VCaP (cell line): ENCODE data around the gene UBE3B.
A peak's percentile ranks its signal among the peaks of the same experiment; 100 is the strongest.

Source experiments
- H3K27ac ChIP-seq: fragments of 450-650 bp; 2 replicates; pipeline ENCODE4 v1.5.1; 2017
- CTCF ChIP-seq: fragments of 450-650 bp; conservative IDR thresholded peaks from 2 replicates; pipeline ENCODE4 v1.5.1; 2017; ENCODE audit warnings: mild to moderate bottlenecking, moderate library complexity

UBE3B gene

GRCh38 chr12:109580272-109580671 is 102.8 kb downstream of the UBE3B start:
- TF ChIP-seq CTCF: no peak
- no peak overlapping the region for H3K27ac ChIP-seq

- no peak for TF ChIP-seq CTCF
- H3K27ac ChIP-seq: no peak overlapping the region
Observed at GRCh38 chr12:109580684-109581333, 103.4 kb downstream of the UBE3B start.

DNA sequence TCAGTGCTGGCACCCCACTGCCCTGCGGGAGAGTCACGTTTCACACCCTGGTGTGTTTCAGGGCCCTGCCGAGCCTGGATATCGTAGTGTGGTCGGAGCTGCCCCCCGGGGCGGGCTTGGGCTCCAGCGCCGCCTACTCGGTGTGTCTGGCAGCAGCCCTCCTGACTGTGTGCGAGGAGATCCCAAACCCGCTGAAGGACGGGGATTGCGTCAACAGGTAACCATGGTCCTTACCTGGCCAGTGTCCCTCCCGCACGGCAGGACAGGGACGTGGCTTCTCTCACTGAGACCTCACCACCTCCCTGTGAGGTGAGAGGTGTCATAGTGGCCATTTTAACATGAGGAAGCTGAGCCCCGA is 103.9 kb downstream of the UBE3B start:
- H3K27ac ChIP-seq: no peak overlapping the region
- no peak for TF ChIP-seq CTCF

DNA sequence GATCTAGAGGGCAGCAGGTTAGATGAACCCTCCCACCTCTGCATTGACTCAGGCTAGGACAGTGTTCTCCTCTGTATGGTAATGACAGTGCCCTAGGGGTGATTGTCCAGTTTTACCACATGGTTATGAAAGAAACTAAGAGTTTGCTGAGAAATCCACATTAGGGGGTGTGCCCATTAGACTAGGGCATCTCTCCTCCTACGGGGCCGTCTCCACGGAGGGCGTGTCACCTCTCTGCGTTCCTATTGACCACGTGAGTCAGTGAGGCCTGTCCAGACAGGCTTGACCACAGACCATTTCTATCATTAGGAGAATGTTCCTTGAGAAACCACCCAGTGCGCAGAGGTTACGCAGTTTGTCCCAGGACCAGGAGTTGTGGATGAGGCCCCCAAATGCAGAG is 104.4 kb downstream of the UBE3B start:
- no peak overlapping the region for H3K27ac ChIP-seq
- no peak for TF ChIP-seq CTCF

DNA sequence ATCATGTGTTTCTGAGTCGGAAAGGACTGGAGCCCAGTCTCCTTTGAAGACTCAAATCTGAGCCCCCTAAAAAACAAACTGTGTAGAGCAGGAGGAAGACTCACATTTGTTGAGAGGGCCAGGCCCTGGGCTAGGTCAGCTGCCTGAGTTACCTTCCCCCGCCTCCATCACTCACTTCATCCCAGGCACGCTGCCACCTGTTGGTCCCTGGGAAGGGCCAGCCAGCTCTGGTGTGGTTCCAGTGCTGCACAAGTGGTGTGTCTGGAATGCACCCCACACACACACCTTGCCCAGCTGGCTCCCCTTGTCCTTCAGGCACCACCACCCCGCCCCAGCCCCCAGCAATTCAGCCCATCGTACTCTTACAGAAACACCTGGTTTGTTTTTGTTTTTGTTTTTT is 105.2 kb downstream of the UBE3B start:
- no peak overlapping the region for H3K27ac ChIP-seq
- peak; percentile 40; the same call in 1 of the 2 replicates for TF ChIP-seq CTCF

GRCh38 chr12:109583733-109584132 is 106.3 kb downstream of the UBE3B start:
- no peak for TF ChIP-seq CTCF
- H3K27ac ChIP-seq: no peak overlapping the region
